Right kidney (tissue), 9 donors: ENCODE data around the gene LINGO1.

ENCODE experiments used
- DNase-seq: peaks from one replicate; pipeline ENCODE4 v3.0.0-alpha.2; 2016
- long read RNA-seq, 8 donors: transcript quantifications; one replicate each; lab custom pipeline, GENCODE V29; 2026

The LINGO1 gene
- long read RNA-seq, donor 1, transcript LINGO1-201 (2 exons, 3,055 nt) = major isoform, 8 of 8 reads
- long read RNA-seq, donor 1, partial matches to known transcripts = 0 of 8 reads
- long read RNA-seq, donor 1, other reads (novel, unspliced or antisense) = 0 of 8 reads
- long read RNA-seq, donor 2, transcript LINGO1-201 (2 exons, 3,055 nt) = major isoform, 7 of 7 reads
- long read RNA-seq, donor 2, partial matches to known transcripts = 0 of 7 reads
- long read RNA-seq, donor 2, other reads (novel, unspliced or antisense) = 0 of 7 reads
- long read RNA-seq, donor 3, partial matches to known transcripts = 0 of 3 reads
- long read RNA-seq, donor 3, other reads (novel, unspliced or antisense) = 0 of 3 reads
- long read RNA-seq, donor 4, transcript LINGO1-201 (2 exons, 3,055 nt) = major isoform, 9 of 9 reads
- long read RNA-seq, donor 4, partial matches to known transcripts = 0 of 9 reads
- long read RNA-seq, donor 4, other reads (novel, unspliced or antisense) = 0 of 9 reads
- long read RNA-seq, donor 5, transcript LINGO1-201 (2 exons, 3,055 nt) = major isoform, 6 of 6 reads
- long read RNA-seq, donor 5, partial matches to known transcripts = 0 of 6 reads
- long read RNA-seq, donor 5, other reads (novel, unspliced or antisense) = 0 of 6 reads
- long read RNA-seq, donor 6, transcript LINGO1-201 (2 exons, 3,055 nt) = major isoform, 8 of 8 reads
- long read RNA-seq, donor 6, partial matches to known transcripts = 0 of 8 reads
- long read RNA-seq, donor 6, other reads (novel, unspliced or antisense) = 0 of 8 reads
- long read RNA-seq, donor 7 = 0 reads
- long read RNA-seq, donor 8, transcript LINGO1-201 (2 exons, 3,055 nt) = major isoform, 12 of 12 reads
- long read RNA-seq, donor 8, partial matches to known transcripts = 0 of 12 reads
- long read RNA-seq, donor 8, other reads (novel, unspliced or antisense) = 0 of 12 reads

DNA sequence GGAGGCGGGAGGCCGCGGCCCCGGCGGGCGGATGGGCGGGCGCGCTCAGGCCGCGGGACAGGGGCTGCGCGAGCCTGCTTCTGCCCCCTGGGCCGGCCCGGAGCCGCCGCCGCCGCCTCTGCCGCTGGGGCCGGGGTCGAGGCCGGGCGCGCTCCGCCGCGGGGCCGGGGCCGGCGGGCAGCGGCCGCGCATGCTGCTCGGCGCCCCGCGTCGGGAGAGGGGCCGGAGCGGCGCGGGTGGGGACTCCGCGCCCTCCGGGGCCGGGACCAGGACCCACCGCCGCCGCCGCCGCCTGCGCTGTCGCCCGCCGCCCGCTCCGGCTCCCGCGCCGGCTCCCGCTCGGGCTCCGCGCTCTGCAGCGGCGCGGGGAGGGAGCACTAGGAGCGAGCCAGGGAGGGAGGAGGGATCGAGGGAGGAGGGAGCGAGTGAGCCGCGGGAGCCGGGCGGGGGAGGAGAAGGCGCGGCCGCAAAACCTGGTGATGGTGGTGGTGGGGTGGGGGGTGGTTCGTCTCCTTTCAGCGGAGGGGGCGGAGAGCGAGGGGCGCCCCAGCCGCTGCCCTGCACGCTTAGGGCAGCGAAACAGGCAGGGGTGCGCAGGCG, at the start of gene LINGO1:
Gene LINGO1, minus strand, starts transcription at position 379 of the 600 bp plus-strand sequence. CDS start 597 bp downstream, outside the sequence.
- DNase-seq = no peak

DNA sequence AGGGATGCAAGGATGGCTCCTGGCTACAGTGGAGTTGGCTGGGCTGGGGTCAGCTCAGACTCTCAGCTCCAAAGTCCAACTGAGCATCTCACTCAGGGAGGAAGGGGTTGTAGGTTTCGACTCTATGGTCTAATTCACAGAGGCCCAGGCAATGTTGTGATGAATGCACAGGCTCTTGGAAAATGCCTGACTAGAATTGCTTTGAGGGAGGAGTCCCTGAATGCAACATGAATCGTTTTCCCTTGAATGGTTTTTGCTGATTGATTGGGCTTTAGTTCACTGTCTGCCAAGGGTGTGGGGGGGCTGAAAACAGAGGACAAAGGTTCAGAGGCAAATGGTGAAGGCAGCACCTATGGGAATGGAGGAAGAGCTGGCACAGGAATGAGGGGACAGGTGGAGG, 48.6 kb upstream of the LINGO1 start:
- DNase-seq = no peak

- DNase-seq = no peak
Observed at GRCh38 chr15:77676569-77677375, 44.1 kb upstream of the LINGO1 start.

GRCh38 chr15:77675806-77676415, 43.2 kb upstream of the LINGO1 start:
- no peak for DNase-seq

DNA sequence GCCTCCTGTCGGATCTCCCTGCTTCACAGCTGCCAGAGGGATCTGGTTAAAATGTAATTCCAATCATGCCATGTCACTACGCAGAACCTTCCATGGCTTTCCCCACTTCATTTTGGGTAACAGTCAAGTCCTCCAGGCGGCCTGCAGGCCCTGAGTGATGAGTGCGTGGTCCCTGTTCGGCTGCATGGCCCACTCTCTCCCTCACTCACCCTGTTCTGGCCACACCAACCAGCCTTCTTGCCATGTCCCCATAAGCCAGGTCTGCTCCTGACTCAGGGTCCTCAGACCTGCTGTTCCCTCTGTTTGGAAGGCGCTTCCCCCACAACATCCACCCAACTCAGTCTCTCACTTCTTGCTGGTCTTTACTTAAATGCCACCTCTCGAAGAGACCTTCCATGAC, 41.6 kb upstream of the LINGO1 start:
- DNase-seq = no peak

GRCh38 chr15:77673866-77674265, 41.2 kb upstream of the LINGO1 start:
- DNase-seq = no peak

DNA sequence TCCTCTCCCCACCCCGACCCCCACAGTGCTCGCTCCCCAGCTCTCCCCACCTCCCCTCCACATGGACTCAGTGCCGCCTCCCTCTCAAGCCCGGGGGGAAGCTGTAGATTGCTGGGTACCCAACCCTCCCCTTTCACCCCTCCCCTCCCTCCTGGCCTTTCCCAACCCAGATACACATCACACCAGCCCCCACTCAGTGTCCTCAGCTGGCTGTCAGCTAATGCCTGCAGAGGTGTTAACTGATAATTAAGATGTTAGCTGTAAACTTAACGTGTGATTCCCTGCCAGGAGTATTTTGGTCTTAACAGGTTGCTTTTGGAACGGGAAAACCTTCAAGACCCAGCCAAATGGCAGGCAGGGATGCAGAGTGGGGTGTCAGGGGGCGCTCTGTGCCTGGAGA, 39.4 kb upstream of the LINGO1 start:
- DNase-seq = no peak

GRCh38 chr15:77671362-77672056, 38.8 kb upstream of the LINGO1 start:
- DNase-seq = no peak

DNA sequence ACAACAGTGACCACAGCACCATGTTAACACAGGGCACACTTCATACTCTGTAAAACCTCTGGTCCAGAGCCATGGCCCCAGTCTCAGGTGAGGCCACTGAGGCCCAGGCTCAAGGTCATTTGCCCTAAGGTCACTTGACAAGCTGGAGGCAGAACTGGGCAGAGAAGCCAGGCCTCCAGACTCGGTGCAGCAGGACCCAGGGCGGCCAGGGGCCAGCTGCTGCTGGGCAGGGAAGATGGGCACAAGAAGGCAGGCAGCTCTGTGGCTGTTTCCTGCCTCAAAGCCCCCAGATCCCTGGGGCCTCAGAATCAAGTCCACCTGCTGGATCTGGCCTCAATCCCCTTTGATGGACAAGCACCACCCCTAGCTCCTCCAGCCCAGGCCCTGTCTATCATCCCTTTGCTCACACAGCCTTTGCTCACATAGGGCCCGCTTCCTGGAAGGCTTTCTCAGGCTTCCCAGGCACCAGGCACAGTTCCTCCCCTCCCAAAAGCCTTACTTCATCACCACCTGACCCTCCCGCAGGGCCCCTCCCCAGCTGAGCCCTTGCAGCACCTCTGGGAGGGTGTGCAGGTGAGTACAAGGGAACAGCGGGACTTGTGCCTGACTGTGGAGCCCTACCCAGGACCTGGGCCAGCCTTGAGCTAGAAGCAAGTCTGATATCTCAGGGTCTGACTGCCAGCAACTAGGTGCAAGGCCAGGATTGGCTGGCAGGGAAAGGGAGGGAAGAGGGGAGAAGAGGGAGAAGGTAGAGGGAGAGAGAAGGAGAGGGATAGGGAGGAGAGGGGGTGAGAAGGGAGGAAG, 38.0 kb upstream of the LINGO1 start:
- DNase-seq = no peak

GRCh38 chr15:77669896-77670295, 37.2 kb upstream of the LINGO1 start:
- no peak for DNase-seq

DNA sequence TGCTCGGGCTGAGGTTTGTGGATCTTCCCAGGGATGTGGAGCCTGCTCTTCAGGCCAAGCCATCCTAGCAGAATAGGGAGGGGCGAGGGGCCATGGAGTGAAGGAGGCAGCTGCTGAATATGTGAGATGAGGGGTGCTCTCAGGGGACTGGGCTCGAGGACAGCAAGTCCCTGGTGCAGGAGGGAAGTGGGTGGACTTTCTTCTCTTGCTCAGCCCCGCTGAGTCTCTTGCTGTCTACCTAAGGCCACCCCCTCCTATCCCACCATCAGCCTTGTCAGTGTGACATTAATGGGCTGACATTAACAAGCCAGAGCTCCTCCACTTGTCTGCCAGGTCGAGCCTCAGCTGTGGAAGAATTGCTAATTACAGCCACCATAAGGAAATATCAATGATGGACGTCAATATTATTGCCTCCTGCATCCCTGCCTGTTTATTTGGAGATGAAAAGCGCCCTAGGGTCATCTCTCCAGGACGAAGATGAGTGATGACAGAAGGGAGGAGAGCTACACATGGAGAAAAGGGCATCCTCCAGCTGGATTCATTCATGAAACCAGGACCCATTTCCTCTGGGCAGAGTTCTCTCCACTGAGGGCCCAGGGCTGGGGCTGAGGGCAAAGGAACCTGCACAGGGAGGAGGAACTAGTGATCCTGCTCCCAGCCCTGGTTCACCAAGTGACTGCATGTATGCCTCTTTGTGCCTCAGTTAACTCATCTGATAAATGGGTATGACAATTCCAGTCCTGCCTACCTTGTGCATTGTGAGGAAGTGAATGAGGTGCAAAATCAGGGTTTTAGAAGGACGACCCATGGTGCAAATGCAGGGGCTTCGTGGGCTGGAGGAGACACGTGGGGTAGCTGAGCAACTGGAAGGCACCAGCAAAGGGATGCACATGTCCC, 34.9 kb upstream of the LINGO1 start:
- no peak for DNase-seq

GRCh38 chr15:77666296-77666660, 33.6 kb upstream of the LINGO1 start:
- DNase-seq = no peak

GRCh38 chr15:77665530-77666295, 33.0 kb upstream of the LINGO1 start:
- DNase-seq = no peak

DNA sequence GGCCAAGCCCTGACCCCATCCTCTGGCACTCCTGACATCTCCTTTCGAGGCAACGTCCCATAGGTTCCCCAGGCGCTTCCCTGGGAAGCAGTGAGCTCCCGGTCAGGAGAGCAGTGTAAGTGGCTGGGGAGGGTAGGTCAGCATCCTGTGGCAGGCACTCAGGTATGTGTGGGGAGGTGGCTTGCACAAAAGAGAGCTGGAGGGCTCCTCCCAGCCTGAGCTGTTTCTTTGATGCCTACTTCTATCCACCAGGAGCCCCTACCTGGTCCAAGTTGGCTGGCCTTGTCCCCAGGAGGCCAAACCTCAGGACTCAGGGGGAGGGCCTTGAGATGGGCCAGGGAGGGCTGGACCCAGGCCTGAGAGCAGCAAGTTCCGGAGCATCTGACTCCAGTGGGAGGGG, 31.7 kb upstream of the LINGO1 start:
- no peak for DNase-seq

- DNase-seq = no peak
Observed at GRCh38 chr15:77663256-77663655, 30.5 kb upstream of the LINGO1 start.

GRCh38 chr15:77659350-77660321, 26.9 kb upstream of the LINGO1 start:
- no peak for DNase-seq

- no peak for DNase-seq
Observed at GRCh38 chr15:77658304-77658703, 25.6 kb upstream of the LINGO1 start.
